Erythroblast (primary cell): Measurements from ENCODE around the gene TOGARAM1.

Source experiments
- GATA1 ChIP-seq: IDR thresholded peaks from 2 replicates; pipeline ENCODE4 v1.6.1; 2011; ENCODE audit warnings: low read depth, mild to moderate bottlenecking, control low read depth, low read length, moderate library complexity
- POLR2A ChIP-seq: IDR thresholded peaks from 2 replicates; pipeline ENCODE4 v1.6.1; 2011; ENCODE audit warnings: mild to moderate bottlenecking, low read length

- TF ChIP-seq POLR2A (no peak), GATA1 (no peak)
These were observed 104.0 kb downstream of the TOGARAM1 start for GRCh38 chr14:45065956-45066355.
